Measurements from ENCODE around the gene TUFT1. TPM values are rescaled to one million over a fixed set of nuclear protein-coding genes. Genes with fewer than 3 reads are reported as not detected.

Gene TUFT1
- 7.3 to 8.3 TPM (median 7.9 TPM) in 5 replicates for total RNA-seq (2022; extraction: Qiagen RNA extraction)

GRCh38 chr1:151540021-151540981 is at the start of gene TUFT1:
TSS of gene TUFT1 (plus strand) at chr1:151540309. CDS start at chr1:151540367, 58 bp downstream.

GRCh38 chr1:151510957-151511635 is 29.0 kb upstream of the TUFT1 start, which contains the start of gene CGN:
TSS of gene CGN (plus strand) at chr1:151511387. CDS start at chr1:151518520, 7,133 bp downstream.

GRCh38 chr1:151611832-151612500 is 71.9 kb downstream of the TUFT1 start, which contains the start of gene SNX27:
TSS of gene SNX27 (plus strand) at chr1:151612050. CDS start at chr1:151612202, 152 bp downstream.

Other genes with a start within 250 kb of the TUFT1 start
- 23.7 to 25.2 TPM (median 24.4 TPM) in 5 replicates for gene PI4KB, start 212.9 kb upstream of the TUFT1 start, total RNA-seq (2022; extraction: Qiagen RNA extraction)
- gene RFX5, start 193.1 kb upstream of the TUFT1 start, total RNA-seq (2022; extraction: Qiagen RNA extraction), result 18.1 to 21.5 TPM (median 20.6 TPM) in 5 replicates
- gene SELENBP1, start 167.6 kb upstream of the TUFT1 start, total RNA-seq (2022; extraction: Qiagen RNA extraction), result 6.4 to 8.5 TPM (median 7.8 TPM) in 5 replicates
- 352 to 444 TPM (median 418 TPM) in 5 replicates for gene PSMB4, start 140.7 kb upstream of the TUFT1 start, total RNA-seq (2022; extraction: Qiagen RNA extraction)
- gene POGZ, start 80.8 kb upstream of the TUFT1 start, total RNA-seq (2022; extraction: Qiagen RNA extraction), result 18.4 to 21.7 TPM (median 19.6 TPM) in 5 replicates
- 1.8 to 2.6 TPM (median 2.1 TPM) in 5 replicates for gene CGN, start 28.9 kb upstream of the TUFT1 start, total RNA-seq (2022; extraction: Qiagen RNA extraction)
- gene SNX27, start 71.7 kb downstream of the TUFT1 start, total RNA-seq (2022; extraction: Qiagen RNA extraction), result 6.6 to 11.0 TPM (median 6.9 TPM) in 5 replicates
- not detected in 5 replicates for gene CELF3, start 176.5 kb downstream of the TUFT1 start, total RNA-seq (2022; extraction: Qiagen RNA extraction)
- gene RIIAD1, start 181.2 kb downstream of the TUFT1 start, total RNA-seq (2022; extraction: Qiagen RNA extraction), result 0.57 TPM in 1 of 5 replicates, not detected in the others
- gene MRPL9, start 223.2 kb downstream of the TUFT1 start, total RNA-seq (2022; extraction: Qiagen RNA extraction), result 74.3 to 83.5 TPM (median 81.4 TPM) in 5 replicates

Measured in A549 treated with AZD2906 at 1 μM for 4 hours (cell line).